B cell (primary cell): Measurements from ENCODE around the gene MESP2.

Source experiments
- EZH2 ChIP-seq: IDR thresholded peaks from 2 replicates; pipeline ENCODE4 v1.6.1; 2012; ENCODE audit warnings: borderline replicate concordance, low read depth, mild to moderate bottlenecking, moderate library complexity, low read length; ENCODE audit not compliant: insufficient read depth, poor library complexity, severe bottlenecking
- TF ChIP-seq, protein P1 (sequence below): fragments of 200-600 bp; IDR thresholded peaks from one replicate; pipeline ENCODE4 v1.8.0; 2022; ENCODE audit warnings: antibody characterized with exemption, mild to moderate bottlenecking

GRCh38 chr15:89756897-89757296, 19.2 kb upstream of the MESP2 start:
- TF ChIP-seq, protein P1, sequence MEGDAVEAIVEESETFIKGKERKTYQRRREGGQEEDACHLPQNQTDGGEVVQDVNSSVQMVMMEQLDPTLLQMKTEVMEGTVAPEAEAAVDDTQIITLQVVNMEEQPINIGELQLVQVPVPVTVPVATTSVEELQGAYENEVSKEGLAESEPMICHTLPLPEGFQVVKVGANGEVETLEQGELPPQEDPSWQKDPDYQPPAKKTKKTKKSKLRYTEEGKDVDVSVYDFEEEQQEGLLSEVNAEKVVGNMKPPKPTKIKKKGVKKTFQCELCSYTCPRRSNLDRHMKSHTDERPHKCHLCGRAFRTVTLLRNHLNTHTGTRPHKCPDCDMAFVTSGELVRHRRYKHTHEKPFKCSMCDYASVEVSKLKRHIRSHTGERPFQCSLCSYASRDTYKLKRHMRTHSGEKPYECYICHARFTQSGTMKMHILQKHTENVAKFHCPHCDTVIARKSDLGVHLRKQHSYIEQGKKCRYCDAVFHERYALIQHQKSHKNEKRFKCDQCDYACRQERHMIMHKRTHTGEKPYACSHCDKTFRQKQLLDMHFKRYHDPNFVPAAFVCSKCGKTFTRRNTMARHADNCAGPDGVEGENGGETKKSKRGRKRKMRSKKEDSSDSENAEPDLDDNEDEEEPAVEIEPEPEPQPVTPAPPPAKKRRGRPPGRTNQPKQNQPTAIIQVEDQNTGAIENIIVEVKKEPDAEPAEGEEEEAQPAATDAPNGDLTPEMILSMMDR, result no peak
- no peak for TF ChIP-seq EZH2
